ENCODE measurements around the gene CDH26. TPM values are rescaled to one million over a fixed set of nuclear protein-coding genes. Genes with fewer than 3 reads are reported as not detected.

The CDH26 gene
- total and polyA plus RNA-seq, 2 donors (not counting 1 experiment from before 2014, with no cell fraction given) = 1.8 to 2.3 TPM

- CTCF ChIA-PET = interaction anchor here (0.6 to 3.6 kb wide), 13 partner anchors 11 to 1839 kb away, joined by 3 to 32 read pairs (median 4); partner anchors contain the start of gene SYCP2
- WGBS (ENCODE audit: insufficient coverage) = 17% methylated on average over 9 of the region's 11 CpGs
- POLR2A ChIA-PET = no interaction called here
- ATAC-seq (ENCODE audit: low read depth) (peak; percentile 26), DNase-seq (peak; percentile 68)
- Histone ChIP-seq H3K4me2 (replicated peaks; ENCODE audit: low read depth, low read length, poor library complexity, severe bottlenecking) (peak overlapping the region; percentile 64), H3K27ac (ENCODE audit: low read length in 2 of 2) (no peak overlapping the region), H3K4me1 (ENCODE audit: control insufficient read depth in 2 of 2, insufficient read depth in 2 of 2, low read length in 2 of 2) (peaks cover 23 to 38% of the 10 kb centered on the region in 2 donors), H3K9ac (ENCODE audit: low read length) (peak overlapping the region; percentile 31), H4K20me1 (ENCODE audit: control insufficient read depth, insufficient read depth, low read length, poor library complexity, severe bottlenecking) (no peaks in the 10 kb centered on the region), H3K27me3 (replicated peaks in 1 of 4; ENCODE audit: control extremely low read depth in 1 of 4, control insufficient read depth in 3 of 4, insufficient read depth in 4 of 4, low read length in 3 of 4) (no peaks in the 10 kb centered on the region), H3K4me3 (ENCODE audit: control extremely low read depth in 1 of 5, extremely low read depth in 1 of 5, insufficient read depth in 1 of 5, low read depth in 2 of 5, low read length in 4 of 5) (peak overlapping the region in 1 of 5 experiments; percentile 0), H3K79me2 (ENCODE audit: control insufficient read depth, insufficient read depth, low read length) (no peaks in the 10 kb centered on the region), H2AFZ (ENCODE audit: insufficient read depth, low read depth, low read length, poor library complexity, severe bottlenecking) (peak overlapping the region; percentile 77), H3K36me3 (replicated peaks in 1 of 2; ENCODE audit: control extremely low read depth in 1 of 2, control insufficient read depth in 1 of 2, extremely low read depth in 1 of 2, insufficient read depth in 2 of 2, low read length in 1 of 2) (no peaks in the 10 kb centered on the region), H3K9me3 (ENCODE audit: control extremely low read depth in 1 of 3, control insufficient read depth in 2 of 3, insufficient read depth in 1 of 3, low read length in 2 of 3) (no peaks in the 10 kb centered on the region)
- Mint-ChIP-seq H3K27ac (no peak overlapping the region), H3K4me3 (peak overlapping the region; percentile 55), H3K4me1 (peaks cover 36% of the 10 kb centered on the region), H3K27me3 (peaks cover 13% of the 10 kb centered on the region), H3K9me3 (ENCODE audit: insufficient read depth) (no peaks in the 10 kb centered on the region)
- TF ChIP-seq CTCF (IDR thresholded peaks at IDR 0.05) (peak; percentile 83), EZH2 (IDR thresholded peaks at IDR 0.05; ENCODE audit: borderline replicate concordance, insufficient read depth, low read depth, low read length, poor library complexity, severe bottlenecking) (no peak)
- intact Hi-C loops (cut with micrococcal nuclease) = no loop called here
Observed at GRCh38 chr20:60057123-60057865, 99.1 kb downstream of the CDH26 start.

Measured in B cell (primary cell).